A549 (cell line): ENCODE measurements around the gene SLC66A3.

Experiments
- CBX2 ChIP-seq: fragments of 200-600 bp; sonication (generic); IDR thresholded peaks from 2 replicates; pipeline ENCODE4 v1.6.1; 2016; ENCODE audit warnings: low read depth, mild to moderate bottlenecking, borderline replicate concordance
- CTCF ChIP-seq: fragments of >200 bp; sonication (Bioruptor Twin); formaldehyde crosslinking; IDR thresholded peaks from 3 replicates; pipeline ENCODE4 v1.5.1; 2016
- EP300 ChIP-seq, 2 experiments: fragments of >200 bp; sonication (Bioruptor Twin); formaldehyde crosslinking; IDR thresholded peaks; 2 replicates in 1 of 2; 3 replicates in 1 of 2; pipeline ENCODE4 v1.6.1; 2016 to 2017
- ESRRA ChIP-seq: fragments of 150-350 bp; IDR thresholded peaks from 2 replicates; pipeline ENCODE4 v1.6.1; 2014; ENCODE audit warnings: mild to moderate bottlenecking, low read length, borderline replicate concordance
- JUN ChIP-seq, 2 experiments: fragments of >200 bp; sonication (Bioruptor Twin); formaldehyde crosslinking; IDR thresholded peaks; 2 replicates in 1 of 2; 3 replicates in 1 of 2; pipeline ENCODE4 v1.6.1; 2016 to 2017
- MAX ChIP-seq: IDR thresholded peaks from 2 replicates; pipeline ENCODE4 v1.6.1; 2012
- NPAS2 ChIP-seq: fragments of 250-450 bp; sonication (Bioruptor Pico); IDR thresholded peaks from 2 replicates; pipeline ENCODE4 v1.8.0; 2022; ENCODE audit warnings: mild to moderate bottlenecking, moderate library complexity, borderline replicate concordance
- NR3C1 ChIP-seq: fragments of >200 bp; sonication (Bioruptor Twin); formaldehyde crosslinking; IDR thresholded peaks from 3 replicates; pipeline ENCODE4 v1.6.1; 2017
- PHF8 ChIP-seq: fragments of 200-600 bp; sonication (generic); IDR thresholded peaks from 2 replicates; pipeline ENCODE4 v1.6.1; 2016; ENCODE audit warnings: low read depth, mild to moderate bottlenecking, antibody characterized with exemption, moderate library complexity, borderline replicate concordance
- POLR2A ChIP-seq: IDR thresholded peaks from 2 replicates; pipeline ENCODE4 v1.6.1; 2012; ENCODE audit warnings: mild to moderate bottlenecking, low read length
- SMC3 ChIP-seq: fragments of >200 bp; sonication (Bioruptor Twin); formaldehyde crosslinking; IDR thresholded peaks from 3 replicates; pipeline ENCODE4 v1.6.1; 2018; ENCODE audit warnings: inconsistent platforms
- TFCP2L1 ChIP-seq: fragments of 250-450 bp; sonication (Bioruptor Pico); IDR thresholded peaks from 2 replicates; pipeline ENCODE4 v1.5.0; 2021; ENCODE audit warnings: mild to moderate bottlenecking
- ZC3H11A ChIP-seq: fragments of 450-650 bp; IDR thresholded peaks from 2 replicates; pipeline ENCODE4 v1.6.1; 2014; ENCODE audit warnings: antibody characterized with exemption, mild to moderate bottlenecking

- TF ChIP-seq CTCF (no peak), SMC3 (no peak), MAX (no peak), POLR2A (no peak), JUN (IDR thresholded peaks at IDR 0.05) (no peak), EP300 (IDR thresholded peaks at IDR 0.05) (no peak), NPAS2 (CRISPR knock-in tag) (no peak), ZC3H11A (no peak), NR3C1 (no peak), ESRRA (no peak), PHF8 (no peak), TFCP2L1 (no peak), CBX2 (no peak)
Measured at GRCh38 chr2:11144077-11144737, 11.1 kb upstream of the SLC66A3 start.
